H1 (cell line): Measurements from ENCODE around the gene EHBP1. TPM values are rescaled to one million over a fixed set of nuclear protein-coding genes. Genes with fewer than 3 reads are reported as not detected.

Experiments
- TBP ChIP-seq: IDR thresholded peaks from 2 replicates; pipeline ENCODE4 v1.6.1; 2011; ENCODE audit warnings: low read depth, low read length, improper control_type of control experiment
- polyA plus RNA-seq, 7 experiments: library from polyadenylated mRNA; depleted of rRNA in 3 of 7; stranded (reverse) in 5 of 7; unstranded in 2 of 7; fragments of >200 nt in 5 of 7; fragments of 200-250 nt in 2 of 7; gene quantifications; 1 replicate in 5 of 7; 2 replicates in 1 of 7; 4 replicates in 1 of 7; pipeline versions ENCODE4 v1.2.1 to v1.2.3, GENCODE V29; 2011 to 2013; ENCODE audit warnings: missing spikeins in 2 of 7, mixed read lengths in 2 of 7
- total RNA-seq: library from RNA; stranded (reverse); fragmentation: NEBNext Ultra II Directional; extraction: Animal tissue kit (Norgen Biotek cat#: 25700); gene quantifications from 2 replicates; pipeline ENCODE4 v1.2.1, GENCODE V29; 2021
- TF ChIP-seq, protein P1 (sequence below): IDR thresholded peaks from 2 replicates; pipeline ENCODE4 v1.6.1; 2011; ENCODE audit warnings: low read length, improper control_type of control experiment

EHBP1 gene
- total and polyA plus RNA-seq, 2 of the 8 experiments (the other 6 are each of a cell fraction or from before 2014, with no cell fraction given) = 12.0 to 64.1 TPM

DNA sequence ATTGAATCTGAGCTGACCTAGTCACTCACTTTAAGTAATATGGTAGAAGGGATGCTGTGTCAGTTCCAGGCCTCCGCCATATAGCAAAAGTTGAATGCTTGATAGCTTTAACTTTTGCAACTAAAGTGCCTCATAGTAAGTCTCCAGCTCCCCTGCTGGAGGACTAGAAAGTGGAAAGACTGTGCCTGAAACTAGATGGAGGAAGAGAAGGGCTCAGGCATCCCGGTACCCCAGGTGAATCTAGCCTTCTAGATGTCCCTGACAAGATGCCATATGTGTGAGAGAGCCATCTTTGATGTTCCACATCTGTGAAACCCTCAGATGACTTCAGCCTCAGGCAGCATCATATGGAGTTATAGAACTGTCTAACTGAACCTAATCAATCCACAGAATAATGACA is 366.2 kb downstream of the EHBP1 start (continued):
- TF ChIP-seq TBP = no peak
- TF ChIP-seq, protein P1, sequence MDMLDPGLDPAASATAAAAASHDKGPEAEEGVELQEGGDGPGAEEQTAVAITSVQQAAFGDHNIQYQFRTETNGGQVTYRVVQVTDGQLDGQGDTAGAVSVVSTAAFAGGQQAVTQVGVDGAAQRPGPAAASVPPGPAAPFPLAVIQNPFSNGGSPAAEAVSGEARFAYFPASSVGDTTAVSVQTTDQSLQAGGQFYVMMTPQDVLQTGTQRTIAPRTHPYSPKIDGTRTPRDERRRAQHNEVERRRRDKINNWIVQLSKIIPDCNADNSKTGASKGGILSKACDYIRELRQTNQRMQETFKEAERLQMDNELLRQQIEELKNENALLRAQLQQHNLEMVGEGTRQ = no peak
- TF ChIP-seq, all 59 proteins: peak for 0
